Caco-2 (cell line): ENCODE data around the gene GARIN5A. TPM values are rescaled to one million over a fixed set of nuclear protein-coding genes. Genes with fewer than 3 reads are reported as not detected.

Experiments used
- BruUV-seq: library from RNA; stranded (reverse); fragments of 400-500 nt; replicated peaks from 2 replicates; lab custom pipeline; 2021; lab: Mats Ljungman, UMichigan
- CTCF ChIA-PET: fragments of 300-600 bp; sonication (Branson Sonifier 250); formaldehyde crosslinking; loops from one replicate; lab custom pipeline; 2022; ENCODE audit warnings: antibody characterized with exemption; lab: Charles Lee
- POLR2A ChIA-PET: fragments of 300-600 bp; sonication (Branson Sonifier 250); formaldehyde crosslinking; loops from one replicate; lab custom pipeline; 2022; ENCODE audit warnings: antibody characterized with exemption; lab: Charles Lee
- DNase-seq, 2 experiments: peaks; one replicate each; pipeline versions ENCODE4 v3.0.0 to v3.0.0-alpha.2; 2020 to 2022
- H3K27me3 ChIP-seq: replicated peaks from 2 replicates; pipeline ENCODE4 v1.6.0; 2011; ENCODE audit warnings: low read length; ENCODE audit not compliant: control insufficient read depth, insufficient read depth
- H3K36me3 ChIP-seq: 2 replicates; pipeline ENCODE4 v1.5.1; 2011; ENCODE audit warnings: low read length; ENCODE audit not compliant: control insufficient read depth, insufficient read depth
- H3K4me1 ChIP-seq: fragments of 250-450 bp; sonication (Bioruptor Pico); 2 replicates; pipeline ENCODE4 v1.5.1; 2020; ENCODE audit warnings: mild to moderate bottlenecking
- H3K4me3 ChIP-seq: 2 replicates; pipeline ENCODE4 v1.5.1; 2011; ENCODE audit warnings: low read depth, mild to moderate bottlenecking, control low read depth, low read length
- H3K9me3 ChIP-seq: fragments of 250-450 bp; sonication (Bioruptor Pico); 2 replicates; pipeline ENCODE4 v1.5.1; 2020; ENCODE audit warnings: mild to moderate bottlenecking, moderate library complexity
- H3K27ac Mint-ChIP-seq: one replicate; pipeline ENCODE4 v1.8.0; 2022; ENCODE audit warnings: mixed read lengths; ENCODE audit not compliant: unreplicated experiment
- H3K27me3 Mint-ChIP-seq: one replicate; pipeline ENCODE4 v1.8.0; 2022; ENCODE audit warnings: mixed read lengths; ENCODE audit not compliant: insufficient read depth, unreplicated experiment
- H3K36me3 Mint-ChIP-seq: one replicate; pipeline ENCODE4 v1.8.0; 2022; ENCODE audit warnings: mild to moderate bottlenecking, mixed read lengths; ENCODE audit not compliant: insufficient read depth, unreplicated experiment
- H3K4me1 Mint-ChIP-seq: one replicate; pipeline ENCODE4 v1.8.0; 2022; ENCODE audit warnings: low read depth, mixed read lengths; ENCODE audit not compliant: unreplicated experiment
- H3K4me3 Mint-ChIP-seq: one replicate; pipeline ENCODE4 v1.8.0; 2022; ENCODE audit warnings: mild to moderate bottlenecking, moderate library complexity, mixed read lengths; ENCODE audit not compliant: unreplicated experiment
- H3K9me3 Mint-ChIP-seq: one replicate; pipeline ENCODE4 v1.8.0; 2022; ENCODE audit warnings: mixed read lengths; ENCODE audit not compliant: unreplicated experiment
- intact Hi-C: fragments of 100-400 bp; cut with micrococcal nuclease; formaldehyde crosslinking; loops from one replicate; pipeline ENCODE4 v1.10.0; 2022; ENCODE audit not compliant: unreplicated experiment
- total RNA-seq: library from RNA; stranded (reverse); gene quantifications from 2 replicates; pipeline ENCODE4 v1.2.3, GENCODE V29; 2022
- TF ChIP-seq, protein P1 (sequence below), 2 experiments: fragments of 200-600 bp in 1 of 2; IDR thresholded peaks; 1 replicate in 1 of 2; 2 replicates in 1 of 2; pipeline versions ENCODE4 v1.5.1 to v1.8.0; 2011 to 2022; ENCODE audit warnings: antibody characterized with exemption in 1 of 2, control low read depth in 1 of 2, inconsistent platforms in 1 of 2, low read depth in 1 of 2, low read length in 1 of 2, mild to moderate bottlenecking in 1 of 2, moderate library complexity in 1 of 2; ENCODE audit not compliant: insufficient read depth in 1 of 2, severe bottlenecking in 1 of 2, unreplicated experiment in 1 of 2

GARIN5A gene
- total RNA-seq, 1 experiment from 2014 or later = 1.4 TPM

DNA sequence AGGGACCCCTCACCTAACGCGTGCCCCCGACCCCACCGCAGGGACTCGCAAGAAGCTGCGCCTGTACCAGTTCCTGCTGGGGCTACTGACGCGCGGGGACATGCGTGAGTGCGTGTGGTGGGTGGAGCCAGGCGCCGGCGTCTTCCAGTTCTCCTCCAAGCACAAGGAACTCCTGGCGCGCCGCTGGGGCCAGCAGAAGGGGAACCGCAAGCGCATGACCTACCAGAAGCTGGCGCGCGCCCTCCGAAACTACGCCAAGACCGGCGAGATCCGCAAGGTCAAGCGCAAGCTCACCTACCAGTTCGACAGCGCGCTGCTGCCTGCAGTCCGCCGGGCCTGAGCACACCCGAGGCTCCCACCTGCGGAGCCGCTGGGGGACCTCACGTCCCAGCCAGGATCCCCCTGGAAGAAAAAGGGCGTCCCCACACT lies 48.6 kb downstream of the GARIN5A start:
- no TSS peak for BruUV-seq
- POLR2A ChIA-PET = no interaction called here
- Mint-ChIP-seq H3K27ac (no peak overlapping the region), H3K36me3 (peaks cover 12% of the 10 kb centered on the region), H3K27me3 (peaks cover 3% of the 10 kb centered on the region), H3K4me3 (no peak overlapping the region), H3K9me3 (no peaks in the 10 kb centered on the region), H3K4me1 (peaks cover 12% of the 10 kb centered on the region)
- CTCF ChIA-PET = interaction anchor here (1.4 kb wide), 1 partner anchor 32 kb away, joined by 6 read pairs; no protein-coding TSS in a partner anchor
- Histone ChIP-seq H3K9me3 (no peaks in the 10 kb centered on the region), H3K27me3 (no peaks in the 10 kb centered on the region), H3K4me1 (peaks cover 15% of the 10 kb centered on the region), H3K4me3 (no peak overlapping the region), H3K36me3 (no peaks in the 10 kb centered on the region)
- intact Hi-C loops = no loop called here
- TF ChIP-seq, protein P1, sequence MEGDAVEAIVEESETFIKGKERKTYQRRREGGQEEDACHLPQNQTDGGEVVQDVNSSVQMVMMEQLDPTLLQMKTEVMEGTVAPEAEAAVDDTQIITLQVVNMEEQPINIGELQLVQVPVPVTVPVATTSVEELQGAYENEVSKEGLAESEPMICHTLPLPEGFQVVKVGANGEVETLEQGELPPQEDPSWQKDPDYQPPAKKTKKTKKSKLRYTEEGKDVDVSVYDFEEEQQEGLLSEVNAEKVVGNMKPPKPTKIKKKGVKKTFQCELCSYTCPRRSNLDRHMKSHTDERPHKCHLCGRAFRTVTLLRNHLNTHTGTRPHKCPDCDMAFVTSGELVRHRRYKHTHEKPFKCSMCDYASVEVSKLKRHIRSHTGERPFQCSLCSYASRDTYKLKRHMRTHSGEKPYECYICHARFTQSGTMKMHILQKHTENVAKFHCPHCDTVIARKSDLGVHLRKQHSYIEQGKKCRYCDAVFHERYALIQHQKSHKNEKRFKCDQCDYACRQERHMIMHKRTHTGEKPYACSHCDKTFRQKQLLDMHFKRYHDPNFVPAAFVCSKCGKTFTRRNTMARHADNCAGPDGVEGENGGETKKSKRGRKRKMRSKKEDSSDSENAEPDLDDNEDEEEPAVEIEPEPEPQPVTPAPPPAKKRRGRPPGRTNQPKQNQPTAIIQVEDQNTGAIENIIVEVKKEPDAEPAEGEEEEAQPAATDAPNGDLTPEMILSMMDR (IDR thresholded peaks at IDR 0.05; ENCODE audit: insufficient read depth in 1 of 2, low read depth in 1 of 2, low read length in 1 of 2, severe bottlenecking in 1 of 2, unreplicated experiment in 1 of 2) = no peak
- DNase-seq = no peak

- H3K4me3 ChIP-seq = no peak overlapping the region
- H3K4me1 Mint-ChIP-seq = peaks cover 12% of the 10 kb centered on the region
- no peaks in the 10 kb centered on the region for H3K27me3 Mint-ChIP-seq
- no peaks in the 10 kb centered on the region for H3K27me3 ChIP-seq
- no peak overlapping the region for H3K27ac Mint-ChIP-seq
- ChIA-PET POLR2A (no interaction called here), CTCF (interaction anchor here (0.5 to 1.4 kb wide), 3 partner anchors 29 to 99 kb away, joined by 3 to 6 read pairs (median 6); partner anchors contain the start of gene KCNC3)
- peaks cover 12% of the 10 kb centered on the region for H3K36me3 Mint-ChIP-seq
- intact Hi-C loops = no loop called here
- no peaks in the 10 kb centered on the region for H3K36me3 ChIP-seq
- no peaks in the 10 kb centered on the region for H3K9me3 ChIP-seq
- H3K4me1 ChIP-seq = peaks cover 10% of the 10 kb centered on the region
- H3K4me3 Mint-ChIP-seq = no peak overlapping the region
- H3K9me3 Mint-ChIP-seq = no peaks in the 10 kb centered on the region
- BruUV-seq = no TSS peak
- DNase-seq = no peak
- TF ChIP-seq, protein P1 (IDR thresholded peaks at IDR 0.05; ENCODE audit: insufficient read depth in 1 of 2, low read depth in 1 of 2, low read length in 1 of 2, severe bottlenecking in 1 of 2, unreplicated experiment in 1 of 2) = no peak
Observed at GRCh38 chr19:50427318-50427925, 49.2 kb downstream of the GARIN5A start.

DNA sequence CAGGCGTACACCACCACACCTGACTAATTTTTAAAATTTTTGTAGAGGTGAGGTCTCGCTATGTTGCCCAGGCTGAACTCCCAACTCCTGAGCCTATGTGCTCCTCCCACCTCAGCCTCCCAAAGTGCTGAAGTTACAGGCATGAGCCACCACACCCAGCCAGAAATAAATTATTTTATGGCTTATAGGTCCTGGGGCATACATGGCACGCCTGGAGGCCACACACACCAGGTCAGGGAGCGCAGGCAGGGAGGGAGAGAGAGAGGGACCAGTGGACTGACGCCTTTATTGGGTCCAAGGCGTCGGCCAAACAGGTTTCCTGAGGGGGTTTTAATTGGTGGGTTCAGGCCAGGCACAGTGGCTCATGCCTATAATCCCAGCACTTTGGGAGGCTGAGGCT lies 51.1 kb downstream of the GARIN5A start:
- H3K4me1 ChIP-seq = peaks cover 4% of the 10 kb centered on the region; the same call in 1 of the 2 replicates
- TF ChIP-seq, protein P1 (IDR thresholded peaks at IDR 0.05; ENCODE audit: insufficient read depth in 1 of 2, low read depth in 1 of 2, low read length in 1 of 2, severe bottlenecking in 1 of 2, unreplicated experiment in 1 of 2) = no peak
- H3K9me3 ChIP-seq = no peaks in the 10 kb centered on the region
- BruUV-seq = no TSS peak
- DNase-seq = no peak
- H3K4me1 Mint-ChIP-seq = peaks cover 4% of the 10 kb centered on the region
- no peaks in the 10 kb centered on the region for H3K36me3 ChIP-seq
- H3K27me3 Mint-ChIP-seq = no peaks in the 10 kb centered on the region
- H3K4me3 ChIP-seq = no peak overlapping the region
- no peak overlapping the region for H3K27ac Mint-ChIP-seq
- no peak overlapping the region for H3K4me3 Mint-ChIP-seq
- ChIA-PET POLR2A (no interaction called here), CTCF (no interaction called here)
- no peaks in the 10 kb centered on the region for H3K9me3 Mint-ChIP-seq
- H3K36me3 Mint-ChIP-seq = peaks cover 5% of the 10 kb centered on the region
- intact Hi-C loops = no loop called here
- no peaks in the 10 kb centered on the region for H3K27me3 ChIP-seq
